HepG2 (cell line): ENCODE data around the gene AKR1C3. TPM values are rescaled to one million over a fixed set of nuclear protein-coding genes. Genes with fewer than 3 reads are reported as not detected.

Source experiments
- BORCS8-MEF2B ChIP-seq: sonication (generic); formaldehyde crosslinking; IDR thresholded peaks from 2 replicates; pipeline ENCODE4 v1.8.0; 2022; ENCODE audit warnings: mild to moderate bottlenecking, missing genetic modification reagents
- BRCA1 ChIP-seq: sonication (generic); formaldehyde crosslinking; IDR thresholded peaks from 2 replicates; pipeline ENCODE4 v1.4.0; 2020; ENCODE audit warnings: missing genetic modification reagents
- CEBPB ChIP-seq: IDR thresholded peaks from 2 replicates; pipeline ENCODE4 v1.6.1; 2011; ENCODE audit warnings: low read depth, low read length, improper control_type of control experiment, borderline replicate concordance
- ETV6 ChIP-seq: sonication (generic); formaldehyde crosslinking; conservative IDR thresholded peaks from 2 replicates; pipeline ENCODE4 v1.4.0; 2020; ENCODE audit warnings: missing genetic modification reagents
- FOSL1 ChIP-seq: sonication (generic); formaldehyde crosslinking; IDR thresholded peaks from 2 replicates; pipeline ENCODE4 v1.9.0; 2021; ENCODE audit warnings: missing genetic modification reagents, borderline replicate concordance
- IKZF5 ChIP-seq: IDR thresholded peaks from 2 replicates; pipeline ENCODE4 v1.6.1; 2018; ENCODE audit warnings: missing genetic modification reagents, mild to moderate bottlenecking, missing compliant biosample characterization
- IRF2 ChIP-seq: IDR thresholded peaks from 2 replicates; pipeline ENCODE4 v1.6.1; 2018; ENCODE audit warnings: missing genetic modification reagents, missing compliant biosample characterization
- KMT2B ChIP-seq: IDR thresholded peaks from 2 replicates; pipeline ENCODE4 v1.6.1; 2016; ENCODE audit warnings: missing genetic modification reagents, missing compliant biosample characterization
- MNT ChIP-seq: fragments of 450-650 bp; IDR thresholded peaks from 2 replicates; pipeline ENCODE4 v1.6.1; 2016
- ONECUT2 ChIP-seq: sonication (generic); formaldehyde crosslinking; IDR thresholded peaks from 2 replicates; pipeline ENCODE4 v1.4.0; 2020; ENCODE audit warnings: missing genetic modification reagents
- RAD51 ChIP-seq: fragments of 450-650 bp; IDR thresholded peaks from 2 replicates; pipeline ENCODE4 v1.6.1; 2016; ENCODE audit warnings: borderline replicate concordance
- REL ChIP-seq: sonication (generic); formaldehyde crosslinking; conservative IDR thresholded peaks from 2 replicates; pipeline ENCODE4 v1.8.0; 2022; ENCODE audit warnings: mild to moderate bottlenecking, missing genetic modification reagents, moderate library complexity
- SAP130 ChIP-seq: IDR thresholded peaks from 2 replicates; pipeline ENCODE4 v1.6.1; 2016; ENCODE audit warnings: low read depth
- SIX4 ChIP-seq: sonication (generic); formaldehyde crosslinking; IDR thresholded peaks from 2 replicates; pipeline ENCODE4 v1.4.0; 2020; ENCODE audit warnings: missing genetic modification reagents
- SP140L ChIP-seq: sonication (generic); formaldehyde crosslinking; IDR thresholded peaks from 2 replicates; pipeline ENCODE4 v1.4.0; 2020; ENCODE audit warnings: missing genetic modification reagents, borderline replicate concordance
- USF2 ChIP-seq, 2 experiments: sonication (generic) in 1 of 2; formaldehyde crosslinking in 1 of 2; IDR thresholded peaks; 2 replicates each; pipeline versions ENCODE4 v1.5.1 to v1.6.1; 2011 to 2020; ENCODE audit warnings: borderline replicate concordance in 1 of 2, low read depth in 1 of 2, low read length in 1 of 2, mild to moderate bottlenecking in 1 of 2, missing genetic modification reagents in 1 of 2, moderate library complexity in 1 of 2
- XBP1 ChIP-seq: sonication (generic); formaldehyde crosslinking; IDR thresholded peaks from 2 replicates; pipeline ENCODE4 v1.5.0; 2020; ENCODE audit warnings: missing genetic modification reagents
- ZBTB7B ChIP-seq: sonication (generic); formaldehyde crosslinking; IDR thresholded peaks from 2 replicates; pipeline ENCODE4 v1.4.0; 2020; ENCODE audit warnings: missing genetic modification reagents
- ZNF136 ChIP-seq: sonication (generic); formaldehyde crosslinking; IDR thresholded peaks from 2 replicates; pipeline ENCODE4 v1.8.1; 2022; ENCODE audit warnings: low read depth, mild to moderate bottlenecking, moderate library complexity, missing genetic modification reagents
- ZNF138 ChIP-seq: sonication (generic); formaldehyde crosslinking; IDR thresholded peaks from 2 replicates; pipeline ENCODE4 v1.5.0; 2020; ENCODE audit warnings: mild to moderate bottlenecking, low read depth, missing genetic modification reagents
- ZNF350 ChIP-seq: sonication (generic); formaldehyde crosslinking; IDR thresholded peaks from 2 replicates; pipeline ENCODE4 v1.4.0; 2020; ENCODE audit warnings: mild to moderate bottlenecking, low read depth, missing genetic modification reagents, borderline replicate concordance
- ZNF577 ChIP-seq: sonication (generic); formaldehyde crosslinking; IDR thresholded peaks from 2 replicates; pipeline ENCODE4 v1.4.0; 2020; ENCODE audit warnings: mild to moderate bottlenecking, low read depth, missing genetic modification reagents, borderline replicate concordance
- polyA plus RNA-seq, 8 experiments: library from polyadenylated mRNA; depleted of rRNA in 3 of 8; stranded (reverse) in 7 of 8; unstranded in 1 of 8; fragments of >200 nt; fragmentation: Illumina TruSeq in 4 of 8; extraction: Trizol in 4 of 8; gene quantifications; 2 replicates each; pipeline versions ENCODE4 v1.2.1 to v1.2.3, GENCODE V29; 2011 to 2016; ENCODE audit warnings: low read depth in 4 of 8, missing spikeins in 1 of 8, mixed read lengths in 1 of 8; ENCODE audit not compliant: insufficient read depth in 1 of 8
- total RNA-seq, 5 experiments: library from RNA; depleted of rRNA; stranded (reverse); fragments of >200 nt; fragmentation: Illumina TruSeq; extraction: Trizol; gene quantifications; 2 replicates each; pipeline ENCODE4 v1.2.3, GENCODE V29; 2016; ENCODE audit warnings: low read depth in 1 of 5
- TF ChIP-seq, protein P1 (sequence below): sonication (generic); formaldehyde crosslinking; IDR thresholded peaks from 2 replicates; pipeline ENCODE4 v1.4.0; 2020; ENCODE audit warnings: missing genetic modification reagents

Gene AKR1C3
- total and polyA plus RNA-seq, 2 of the 13 experiments (the other 11 are each of a cell fraction or from before 2014, with no cell fraction given), result 368 to 532 TPM

DNA sequence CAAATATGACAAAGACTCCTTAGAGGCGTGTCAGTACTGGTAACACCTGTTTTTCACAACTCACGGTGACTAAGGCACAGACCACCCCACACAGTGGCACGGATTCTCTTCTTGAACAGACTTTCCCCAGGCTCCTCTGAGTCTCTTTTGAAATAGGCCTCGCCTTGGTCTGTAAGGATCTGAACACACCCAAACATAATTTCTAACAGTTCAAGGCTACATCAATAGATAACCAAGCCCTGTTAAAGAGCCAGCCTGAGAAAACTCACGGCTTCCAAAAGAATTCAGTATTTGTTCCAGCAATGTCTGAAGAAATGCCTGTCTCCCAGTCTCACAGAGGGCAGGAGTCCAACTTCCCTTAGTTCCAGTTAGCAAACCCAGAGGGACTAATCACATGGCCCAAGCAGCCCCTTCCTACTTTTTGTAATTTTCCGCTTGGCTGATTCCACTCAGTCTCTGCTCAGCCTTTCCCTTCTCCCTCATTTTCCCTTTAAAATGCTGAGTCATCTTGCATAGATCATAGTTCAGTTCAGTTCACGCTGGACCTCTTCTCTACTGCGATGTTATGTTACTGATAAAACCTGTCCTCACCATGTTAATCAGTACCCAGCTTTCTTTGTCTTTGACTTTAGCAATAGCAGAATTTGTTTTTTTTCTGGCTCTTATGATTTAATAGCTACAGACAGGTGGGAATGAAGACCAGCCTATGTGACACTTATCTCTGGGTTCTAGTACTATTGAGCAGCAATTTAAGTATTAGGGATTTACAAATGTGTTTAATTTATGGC, 22.6 kb upstream of the AKR1C3 start (continued):
- TF ChIP-seq IKZF5 (CRISPR knock-in tag) (peak; percentile 60; the same call in 1 of the 2 replicates), RAD51 (peak; percentile 65), ONECUT2 (CRISPR knock-in tag) (no peak), SP140L (CRISPR knock-in tag) (no peak), BORCS8-MEF2B (CRISPR knock-in tag) (0 out of 2 replicates have a peak, but pooled peaks have one; percentile 15), IRF2 (CRISPR knock-in tag) (peak; percentile 65; the same call in 1 of the 2 replicates), SAP130 (CRISPR knock-in tag) (peak; percentile 88), ZNF577 (CRISPR knock-in tag) (no peak), XBP1 (CRISPR knock-in tag) (no peak), KMT2B (CRISPR knock-in tag) (0 out of 2 replicates have a peak, but pooled peaks have one; percentile 24), ZBTB7B (CRISPR knock-in tag) (no peak; the same call in 1 of the 2 replicates), USF2 (IDR thresholded peaks at IDR 0.05; ENCODE audit: low read depth, low read length) (peak; percentile 72), USF2 (CRISPR knock-in tag; IDR thresholded peaks at IDR 0.05; ENCODE audit: borderline replicate concordance) (peak; percentile 76; the same call in 1 of the 2 replicates), SIX4 (0 out of 2 replicates have a peak, but pooled peaks have one; percentile 48), ZNF138 (CRISPR knock-in tag) (no peak), ZNF350 (CRISPR knock-in tag) (0 out of 2 replicates have a peak, but pooled peaks have one; percentile 63), FOSL1 (CRISPR knock-in tag) (peak; percentile 61; the same call in 1 of the 2 replicates), ZNF136 (peak; percentile 19; the same call in 1 of the 2 replicates), CEBPB (peak; percentile 24; the same call in 1 of the 2 replicates), MNT (peak; percentile 38; the same call in 1 of the 2 replicates), ETV6 (CRISPR knock-in tag) (no peak), BRCA1 (CRISPR knock-in tag) (peak; percentile 72; the same call in 1 of the 2 replicates), REL (CRISPR knock-in tag) (no peak)
- TF ChIP-seq, protein P1, sequence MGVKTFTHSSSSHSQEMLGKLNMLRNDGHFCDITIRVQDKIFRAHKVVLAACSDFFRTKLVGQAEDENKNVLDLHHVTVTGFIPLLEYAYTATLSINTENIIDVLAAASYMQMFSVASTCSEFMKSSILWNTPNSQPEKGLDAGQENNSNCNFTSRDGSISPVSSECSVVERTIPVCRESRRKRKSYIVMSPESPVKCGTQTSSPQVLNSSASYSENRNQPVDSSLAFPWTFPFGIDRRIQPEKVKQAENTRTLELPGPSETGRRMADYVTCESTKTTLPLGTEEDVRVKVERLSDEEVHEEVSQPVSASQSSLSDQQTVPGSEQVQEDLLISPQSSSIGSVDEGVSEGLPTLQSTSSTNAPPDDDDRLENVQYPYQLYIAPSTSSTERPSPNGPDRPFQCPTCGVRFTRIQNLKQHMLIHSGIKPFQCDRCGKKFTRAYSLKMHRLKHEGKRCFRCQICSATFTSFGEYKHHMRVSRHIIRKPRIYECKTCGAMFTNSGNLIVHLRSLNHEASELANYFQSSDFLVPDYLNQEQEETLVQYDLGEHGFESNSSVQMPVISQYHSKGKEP, result no peak
